ENCODE data around the gene CHST11. TPM values are rescaled to one million over a fixed set of nuclear protein-coding genes. Genes with fewer than 3 reads are reported as not detected.

CHST11 gene
- total and polyA plus RNA-seq, 10 of the 15 experiments (the other 5 are each of a cell fraction or from before 2014, with no cell fraction given) = 1.9 to 38.1 (median 17.2) TPM

DNA sequence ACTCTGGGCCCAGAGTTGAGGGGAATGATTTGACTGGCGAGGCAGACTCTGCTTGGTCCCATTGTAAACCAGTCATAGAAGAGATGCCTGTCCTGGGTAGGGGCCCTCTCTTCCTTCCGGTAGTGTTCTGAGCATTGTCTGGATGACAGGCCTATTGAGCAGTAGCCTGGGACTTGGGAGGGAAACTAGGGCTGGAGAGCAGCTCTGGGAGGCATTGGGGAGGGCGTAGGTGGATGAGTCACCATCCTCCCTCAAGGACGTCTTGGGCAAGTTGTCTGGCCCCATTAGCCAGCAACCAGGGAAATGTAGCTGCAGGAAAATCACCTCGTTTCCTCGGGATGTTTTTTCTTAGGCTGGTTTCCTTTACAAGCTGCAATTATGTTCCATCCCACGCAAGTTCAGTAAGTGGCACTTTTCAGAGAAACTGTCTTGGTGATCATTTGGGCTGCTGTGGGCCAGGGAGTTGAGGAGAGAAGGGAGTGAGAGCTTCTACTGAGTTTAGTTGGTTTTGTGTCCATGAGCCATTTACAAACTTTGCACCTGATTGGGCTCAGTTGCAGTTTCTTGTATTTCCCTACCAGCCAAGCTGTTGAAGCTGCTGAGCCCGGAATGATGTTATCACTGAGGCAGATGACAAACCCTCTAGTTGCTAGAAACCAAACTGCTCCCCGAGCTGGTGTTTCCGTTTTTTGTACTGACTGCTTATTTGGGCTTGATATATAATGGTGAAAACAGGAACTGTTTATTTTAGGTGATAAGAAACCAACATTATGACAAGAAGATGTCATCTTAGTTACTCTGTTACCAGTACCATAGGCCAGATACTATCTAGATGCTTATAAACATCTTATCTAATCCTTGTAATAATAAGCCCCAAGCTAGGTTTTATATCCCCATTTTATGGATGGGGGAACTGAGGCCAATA lies 147.6 kb downstream of the CHST11 start:
- Histone ChIP-seq H3K27me3 (replicated peaks in 1 of 2; ENCODE audit: control insufficient read depth in 2 of 2, insufficient read depth in 2 of 2, low read length in 1 of 2) (no peaks in the 10 kb centered on the region), H3K4me1 (ENCODE audit: control insufficient read depth, insufficient read depth, low read length) (peaks cover 34% of the 10 kb centered on the region), H2AFZ (ENCODE audit: control insufficient read depth, low read depth, low read length) (peak overlapping the region; percentile 44), H3K9ac (ENCODE audit: control insufficient read depth, insufficient read depth, low read length) (peak overlapping the region; percentile 18; the same call in 1 of the 2 replicates), H3K36me3 (ENCODE audit: control insufficient read depth in 2 of 2, insufficient read depth in 2 of 2, low read length in 1 of 2) (peaks cover 0 to 8% of the 10 kb centered on the region in 2 experiments; a peak in 2 of 4 replicates), H3K9me3 (replicated peaks; ENCODE audit: control insufficient read depth, insufficient read depth, low read length) (no peaks in the 10 kb centered on the region), H3K27ac (ENCODE audit: control insufficient read depth, insufficient read depth) (peak overlapping the region; percentile 87), H3K79me2 (ENCODE audit: control insufficient read depth, insufficient read depth, low read length) (peaks cover 14% of the 10 kb centered on the region), H4K20me1 (ENCODE audit: control insufficient read depth, insufficient read depth) (no peaks in the 10 kb centered on the region), H3K4me3 (no peak overlapping the region), H3K4me2 (ENCODE audit: control insufficient read depth, insufficient read depth) (peak overlapping the region; percentile 78)
- ATAC-seq (peak; percentile 90), DNase-seq (ENCODE audit: low read depth, low spot score) (peak; percentile 86), FAIRE-seq (peak; percentile 95)
- under 1% methylated on average over 10 of the region's 10 CpGs for WGBS (ENCODE audit: insufficient coverage, insufficient replicate concordance, low lambda C conversion rate, missing lambda C conversion rate)
- CTCF ChIA-PET = interaction anchor here (0.7 to 2.0 kb wide), 14 partner anchors 10 to 223 kb away, joined by 3 to 9 read pairs (median 4); no protein-coding TSS in a partner anchor
- SMC1A ChIA-PET (ENCODE audit: uncharacterized antibody, unreplicated experiment) = interaction anchor here (0.7 to 3.0 kb wide), 38 partner anchors 10 to 223 kb away, joined by 3 to 21 read pairs (median 4); no protein-coding TSS in a partner anchor
- intact Hi-C loops (cut with micrococcal nuclease; ENCODE audit: unreplicated experiment) = loop anchor here (2.0 to 10.0 kb wide), 3 partner anchors 34 to 450 kb away; no protein-coding TSS in a partner anchor
- no TSS peak for BruUV-seq (replicated peaks)
- in situ Hi-C loops (cut with MboI) = no loop called here
- RAD21 ChIA-PET (ENCODE audit: unreplicated experiment) = interaction anchor here (0.7 to 2.2 kb wide), 27 partner anchors 9 to 427 kb away, joined by 3 to 25 read pairs (median 4); no protein-coding TSS in a partner anchor
- POLR2A ChIA-PET = interaction anchor here (0.6 to 2.1 kb wide), 12 partner anchors 11 to 147 kb away, joined by 3 to 11 read pairs (median 4); no protein-coding TSS in a partner anchor
- TF ChIP-seq ZNF217 (IDR thresholded peaks at IDR 0.05) = no peak
- peak; percentile 39; the same call in 1 of the 2 replicates for TF ChIP-seq HDGF (IDR thresholded peaks at IDR 0.05)
- TF ChIP-seq RELA (IDR thresholded peaks at IDR 0.05; ENCODE audit: borderline replicate concordance, partially characterized antibody) = no peak
- TF ChIP-seq CREB1 (IDR thresholded peaks at IDR 0.05; ENCODE audit: low read depth) = peak; percentile 25
- TF ChIP-seq TCF3 (IDR thresholded peaks at IDR 0.05; ENCODE audit: borderline replicate concordance, insufficient read depth, low read depth, low read length) = no peak
- no peak for TF ChIP-seq HCFC1 (IDR thresholded peaks at IDR 0.05; ENCODE audit: low read length)
- peak; percentile 49 to 65; a peak in 3 of 4 replicates for TF ChIP-seq IKZF2 (IDR thresholded peaks at IDR 0.05)
- TF ChIP-seq POLR2AphosphoS5 (IDR thresholded peaks at IDR 0.05; ENCODE audit: low read length) = peak; percentile 56; the same call in 1 of the 2 replicates
- no peak for TF ChIP-seq SREBF2 (IDR thresholded peaks at IDR 0.05; ENCODE audit: low read length)
- TF ChIP-seq YBX1 (IDR thresholded peaks at IDR 0.05) = no peak
- TF ChIP-seq NR2C1 (IDR thresholded peaks at IDR 0.05) = no peak
- TF ChIP-seq ESRRA (IDR thresholded peaks at IDR 0.05; ENCODE audit: low read length) = no peak; the same call in 1 of the 2 replicates
- TF ChIP-seq GABPA (IDR thresholded peaks at IDR 0.05; ENCODE audit: low read depth) = no peak
- TF ChIP-seq, protein P1, sequence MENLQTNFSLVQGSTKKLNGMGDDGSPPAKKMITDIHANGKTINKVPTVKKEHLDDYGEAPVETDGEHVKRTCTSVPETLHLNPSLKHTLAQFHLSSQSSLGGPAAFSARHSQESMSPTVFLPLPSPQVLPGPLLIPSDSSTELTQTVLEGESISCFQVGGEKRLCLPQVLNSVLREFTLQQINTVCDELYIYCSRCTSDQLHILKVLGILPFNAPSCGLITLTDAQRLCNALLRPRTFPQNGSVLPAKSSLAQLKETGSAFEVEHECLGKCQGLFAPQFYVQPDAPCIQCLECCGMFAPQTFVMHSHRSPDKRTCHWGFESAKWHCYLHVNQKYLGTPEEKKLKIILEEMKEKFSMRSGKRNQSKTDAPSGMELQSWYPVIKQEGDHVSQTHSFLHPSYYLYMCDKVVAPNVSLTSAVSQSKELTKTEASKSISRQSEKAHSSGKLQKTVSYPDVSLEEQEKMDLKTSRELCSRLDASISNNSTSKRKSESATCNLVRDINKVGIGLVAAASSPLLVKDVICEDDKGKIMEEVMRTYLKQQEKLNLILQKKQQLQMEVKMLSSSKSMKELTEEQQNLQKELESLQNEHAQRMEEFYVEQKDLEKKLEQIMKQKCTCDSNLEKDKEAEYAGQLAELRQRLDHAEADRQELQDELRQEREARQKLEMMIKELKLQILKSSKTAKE (IDR thresholded peaks at IDR 0.05; ENCODE audit: low read depth, poor library complexity, severe bottlenecking) = no peak
- peak; percentile 58; the same call in 1 of the 2 replicates for TF ChIP-seq DPF2 (IDR thresholded peaks at IDR 0.05)
- no peak for TF ChIP-seq TARDBP (IDR thresholded peaks at IDR 0.05; ENCODE audit: borderline replicate concordance)
- TF ChIP-seq NFIC (IDR thresholded peaks at IDR 0.05; ENCODE audit: low read depth, low read length) = peak; percentile 20; the same call in 1 of the 2 replicates
- TF ChIP-seq POLR2AphosphoS2 (IDR thresholded peaks at IDR 0.05; ENCODE audit: low read depth, low read length) = no peak
- TF ChIP-seq RAD21 (IDR thresholded peaks at IDR 0.05; ENCODE audit: insufficient read depth, low read depth, low read length) = peak; percentile 32
- TF ChIP-seq BCL3 (IDR thresholded peaks at IDR 0.05; ENCODE audit: borderline replicate concordance, insufficient read depth, low read depth, low read length, poor library complexity, severe bottlenecking) = peak; percentile 13
- TF ChIP-seq NR2C2 (IDR thresholded peaks at IDR 0.05; ENCODE audit: borderline replicate concordance, control insufficient read depth, insufficient read length, low read depth) = no peak
